GM21423 (cell line): ENCODE measurements around the gene COL9A2.

Source experiments
- ATAC-seq: cut with Tn5 transposase; IDR thresholded peaks from one replicate; pipeline ENCODE4 v1.9.1; 2021; ENCODE audit warnings: mild to moderate bottlenecking, moderate library complexity; ENCODE audit not compliant: unreplicated experiment

COL9A2 gene

GRCh38 chr1:40318970-40319621 lies 2.0 kb upstream of the COL9A2 start:
- no peak for ATAC-seq

GRCh38 chr1:40318476-40318875 lies 1.4 kb upstream of the COL9A2 start:
- no peak for ATAC-seq

- ATAC-seq = no peak
These were observed 448 bp upstream of the COL9A2 start for GRCh38 chr1:40317394-40318074.

- no peak for ATAC-seq
These were observed 1.1 kb downstream of the COL9A2 start for GRCh38 chr1:40315795-40316594.

GRCh38 chr1:40315239-40315794 lies 1.8 kb downstream of the COL9A2 start:
- ATAC-seq = peak; percentile 40

GRCh38 chr1:40314721-40315238 lies 2.3 kb downstream of the COL9A2 start:
- no peak for ATAC-seq

- ATAC-seq = no peak
These were observed 2.9 kb downstream of the COL9A2 start for GRCh38 chr1:40313958-40314720.

GRCh38 chr1:40313329-40313957 lies 3.6 kb downstream of the COL9A2 start:
- no peak for ATAC-seq

- peak; percentile 53 for ATAC-seq
These were observed 4.6 kb downstream of the COL9A2 start for GRCh38 chr1:40312238-40313205.

- ATAC-seq = no peak
These were observed 5.4 kb downstream of the COL9A2 start for GRCh38 chr1:40311692-40312091.

GRCh38 chr1:40310983-40311642 lies 6.0 kb downstream of the COL9A2 start:
- no peak for ATAC-seq

GRCh38 chr1:40310129-40310461 lies 7.0 kb downstream of the COL9A2 start:
- no peak for ATAC-seq

- ATAC-seq = no peak
These were observed 7.5 kb downstream of the COL9A2 start for GRCh38 chr1:40309374-40310128.

- no peak for ATAC-seq
These were observed 8.9 kb downstream of the COL9A2 start for GRCh38 chr1:40308036-40308727.

- ATAC-seq = no peak
These were observed 9.9 kb downstream of the COL9A2 start for GRCh38 chr1:40307186-40307585.

GRCh38 chr1:40306296-40306695 lies 10.8 kb downstream of the COL9A2 start:
- no peak for ATAC-seq

GRCh38 chr1:40305871-40306270 lies 11.2 kb downstream of the COL9A2 start:
- ATAC-seq = no peak
